ENCODE measurements around the gene TLR7. TPM values are rescaled to one million over a fixed set of nuclear protein-coding genes. Genes with fewer than 3 reads are reported as not detected.

TLR7 gene
- total and polyA plus RNA-seq, 9 of the 15 experiments (the other 6 are each of a cell fraction or from before 2014, with no cell fraction given), result 0.04 to 0.13 (median 0.07) TPM; not detected in 6

- 57% methylated on average over 1 of the region's 1 CpG for WGBS (ENCODE audit: insufficient coverage, low coverage, missing lambda C conversion rate)
- Histone ChIP-seq H3K9me1 (ENCODE audit: control insufficient read depth, insufficient read depth, low read length) (no peaks in the 10 kb centered on the region), H3K27ac (ENCODE audit: extremely low read depth, low read depth, low read length) (no peak overlapping the region), H3K4me1 (replicated peaks in 1 of 2; ENCODE audit: control insufficient read depth in 2 of 2, insufficient read depth in 2 of 2, low read length in 2 of 2) (peaks cover 0 to 5% of the 10 kb centered on the region in 2 experiments; a peak in 2 of 5 replicates), H3K4me2 (ENCODE audit: insufficient read depth, low read length) (no peak overlapping the region), H3K9ac (ENCODE audit: insufficient read depth in 1 of 2, low read depth in 2 of 2, low read length in 2 of 2) (no peak overlapping the region), H3K36me3 (ENCODE audit: control insufficient read depth, insufficient read depth, low read length) (no peaks in the 10 kb centered on the region), H2AFZ (ENCODE audit: low read depth, low read length) (no peak overlapping the region), H4K20me1 (replicated peaks; ENCODE audit: control insufficient read depth, insufficient read depth, low read length) (no peaks in the 10 kb centered on the region), H3K27me3 (ENCODE audit: control insufficient read depth in 2 of 2, insufficient read depth in 2 of 2, low read length in 2 of 2) (no peaks in the 10 kb centered on the region), H3K79me2 (ENCODE audit: control insufficient read depth, insufficient read depth, low read length) (no peaks in the 10 kb centered on the region), H3K9me3 (replicated peaks; ENCODE audit: control insufficient read depth, insufficient read depth, low read depth, low read length) (no peaks in the 10 kb centered on the region), H3K4me3 (no peak overlapping the region)
- intact Hi-C loops (cut with micrococcal nuclease) (no loop called here), in situ Hi-C loops (cut with MboI) (no loop called here)
- POLR2A ChIA-PET, result interaction anchor here (1.6 kb wide), 1 partner anchor 42 kb away, joined by 3 read pairs; the partner anchor contains the start of gene TMSB4X
- ATAC-seq (no peak), FAIRE-seq (no peak), DNase-seq (ENCODE audit: extremely low read depth in 1 of 4, low spot score in 3 of 4) (no peak)
- CTCF ChIA-PET (ENCODE audit: low intra/inter-chr PET ratio), result no interaction called here
- no TSS peak for BruUV-seq (replicated peaks)
- TF ChIP-seq ERF (CRISPR knock-in tag; IDR thresholded peaks at IDR 0.05) (no peak), TSC22D4 (tag; IDR thresholded peaks at IDR 0.05) (no peak), GABPB2 (CRISPR knock-in tag; conservative IDR thresholded peaks at IDR 0.05) (no peak), MBD2 (IDR thresholded peaks at IDR 0.05; ENCODE audit: borderline replicate concordance, low read depth) (no peak), YBX1 (IDR thresholded peaks at IDR 0.05) (no peak), RBM15 (IDR thresholded peaks at IDR 0.05; ENCODE audit: insufficient read depth, low read length) (no peak), JUND (IDR thresholded peaks at IDR 0.05; ENCODE audit: borderline replicate concordance, low read depth, low read length) (no peak), JUND (tag; IDR thresholded peaks at IDR 0.05; ENCODE audit: borderline replicate concordance, low read depth, low read length) (no peak), ZNF212 (CRISPR knock-in tag; IDR thresholded peaks at IDR 0.05) (no peak), POLR2H (tag; IDR thresholded peaks at IDR 0.05; ENCODE audit: low read depth) (no peak), ZNF384 (IDR thresholded peaks at IDR 0.05; ENCODE audit: low read depth, low read length) (no peak), FOS (IDR thresholded peaks at IDR 0.05; ENCODE audit: extremely low read depth, insufficient read length) (no peak), HCFC1 (IDR thresholded peaks at IDR 0.05; ENCODE audit: low read depth, low read length) (no peak), RB1 (IDR thresholded peaks at IDR 0.05; ENCODE audit: low read depth) (no peak), ZBTB40 (IDR thresholded peaks at IDR 0.05) (no peak), ZBTB40 (CRISPR knock-in tag; IDR thresholded peaks at IDR 0.05) (no peak), MYNN (IDR thresholded peaks at IDR 0.05) (no peak), MYNN (CRISPR knock-in tag; IDR thresholded peaks at IDR 0.05) (no peak)
Observed at GRCh38 chrX:12932244-12932643, 65.4 kb downstream of the TLR7 start.
